ENCODE measurements around the gene NOL4L.

Gene NOL4L

GRCh38 chr20:32448306-32449056, 136.7 kb downstream of the NOL4L start:
- no peak overlapping the region for H3K27ac ChIP-seq (ENCODE audit: low read depth, low read length, poor library complexity, severe bottlenecking)
- no peaks in the 10 kb centered on the region for H3K4me1 ChIP-seq (ENCODE audit: insufficient read depth, low read length, severe bottlenecking)
- no peak overlapping the region for H2AFZ ChIP-seq (ENCODE audit: low read length)
- H3K36me3 ChIP-seq (ENCODE audit: insufficient read depth, low read length) = peaks cover 21% of the 10 kb centered on the region
- H3K4me3 ChIP-seq (ENCODE audit: low read depth, low read length, poor library complexity, severe bottlenecking) = no peak overlapping the region
- no peaks in the 10 kb centered on the region for H3K79me2 ChIP-seq (ENCODE audit: insufficient read depth, low read length)
- H3K4me2 ChIP-seq (ENCODE audit: low read length) = no peak overlapping the region
- TF ChIP-seq, protein P1, sequence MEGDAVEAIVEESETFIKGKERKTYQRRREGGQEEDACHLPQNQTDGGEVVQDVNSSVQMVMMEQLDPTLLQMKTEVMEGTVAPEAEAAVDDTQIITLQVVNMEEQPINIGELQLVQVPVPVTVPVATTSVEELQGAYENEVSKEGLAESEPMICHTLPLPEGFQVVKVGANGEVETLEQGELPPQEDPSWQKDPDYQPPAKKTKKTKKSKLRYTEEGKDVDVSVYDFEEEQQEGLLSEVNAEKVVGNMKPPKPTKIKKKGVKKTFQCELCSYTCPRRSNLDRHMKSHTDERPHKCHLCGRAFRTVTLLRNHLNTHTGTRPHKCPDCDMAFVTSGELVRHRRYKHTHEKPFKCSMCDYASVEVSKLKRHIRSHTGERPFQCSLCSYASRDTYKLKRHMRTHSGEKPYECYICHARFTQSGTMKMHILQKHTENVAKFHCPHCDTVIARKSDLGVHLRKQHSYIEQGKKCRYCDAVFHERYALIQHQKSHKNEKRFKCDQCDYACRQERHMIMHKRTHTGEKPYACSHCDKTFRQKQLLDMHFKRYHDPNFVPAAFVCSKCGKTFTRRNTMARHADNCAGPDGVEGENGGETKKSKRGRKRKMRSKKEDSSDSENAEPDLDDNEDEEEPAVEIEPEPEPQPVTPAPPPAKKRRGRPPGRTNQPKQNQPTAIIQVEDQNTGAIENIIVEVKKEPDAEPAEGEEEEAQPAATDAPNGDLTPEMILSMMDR (IDR thresholded peaks at IDR 0.05; ENCODE audit: low read length) = no peak
- TF ChIP-seq EZH2 (IDR thresholded peaks at IDR 0.05; ENCODE audit: borderline replicate concordance, low read length) = no peak
- H3K9ac ChIP-seq (ENCODE audit: low read length) = no peak overlapping the region
- H3K9me2 ChIP-seq (ENCODE audit: low read depth, low read length) = no peaks in the 10 kb centered on the region
- H3K27me3 ChIP-seq (ENCODE audit: insufficient read depth, low read length) = no peaks in the 10 kb centered on the region
- H3K9me3 ChIP-seq (ENCODE audit: low read length) = no peaks in the 10 kb centered on the region
- H3F3A ChIP-seq (ENCODE audit: insufficient read depth, low read length) = no peaks in the 10 kb centered on the region
- H4K20me1 ChIP-seq (ENCODE audit: insufficient read depth, low read length) = no peaks in the 10 kb centered on the region

- H4K20me1 ChIP-seq (ENCODE audit: insufficient read depth, low read length) = no peaks in the 10 kb centered on the region
- no peak overlapping the region for H3K9ac ChIP-seq (ENCODE audit: low read length)
- no peaks in the 10 kb centered on the region for H3K4me1 ChIP-seq (ENCODE audit: insufficient read depth, low read length, severe bottlenecking)
- no peak overlapping the region for H2AFZ ChIP-seq (ENCODE audit: low read length)
- no peaks in the 10 kb centered on the region for H3K27me3 ChIP-seq (ENCODE audit: insufficient read depth, low read length)
- no peak overlapping the region for H3K4me2 ChIP-seq (ENCODE audit: low read length)
- no peak overlapping the region for H3K27ac ChIP-seq (ENCODE audit: low read depth, low read length, poor library complexity, severe bottlenecking)
- peaks cover 30% of the 10 kb centered on the region for H3K36me3 ChIP-seq (ENCODE audit: insufficient read depth, low read length)
- no peaks in the 10 kb centered on the region for H3K9me2 ChIP-seq (ENCODE audit: low read depth, low read length)
- H3K79me2 ChIP-seq (ENCODE audit: insufficient read depth, low read length) = no peaks in the 10 kb centered on the region
- TF ChIP-seq EZH2 (IDR thresholded peaks at IDR 0.05; ENCODE audit: borderline replicate concordance, low read length) = no peak
- TF ChIP-seq, protein P1 (IDR thresholded peaks at IDR 0.05; ENCODE audit: low read length) = no peak
- H3F3A ChIP-seq (ENCODE audit: insufficient read depth, low read length) = no peaks in the 10 kb centered on the region
- no peak overlapping the region for H3K4me3 ChIP-seq (ENCODE audit: low read depth, low read length, poor library complexity, severe bottlenecking)
- H3K9me3 ChIP-seq (ENCODE audit: low read length) = no peaks in the 10 kb centered on the region
Measured at GRCh38 chr20:32447136-32448027, 137.8 kb downstream of the NOL4L start.

DNA sequence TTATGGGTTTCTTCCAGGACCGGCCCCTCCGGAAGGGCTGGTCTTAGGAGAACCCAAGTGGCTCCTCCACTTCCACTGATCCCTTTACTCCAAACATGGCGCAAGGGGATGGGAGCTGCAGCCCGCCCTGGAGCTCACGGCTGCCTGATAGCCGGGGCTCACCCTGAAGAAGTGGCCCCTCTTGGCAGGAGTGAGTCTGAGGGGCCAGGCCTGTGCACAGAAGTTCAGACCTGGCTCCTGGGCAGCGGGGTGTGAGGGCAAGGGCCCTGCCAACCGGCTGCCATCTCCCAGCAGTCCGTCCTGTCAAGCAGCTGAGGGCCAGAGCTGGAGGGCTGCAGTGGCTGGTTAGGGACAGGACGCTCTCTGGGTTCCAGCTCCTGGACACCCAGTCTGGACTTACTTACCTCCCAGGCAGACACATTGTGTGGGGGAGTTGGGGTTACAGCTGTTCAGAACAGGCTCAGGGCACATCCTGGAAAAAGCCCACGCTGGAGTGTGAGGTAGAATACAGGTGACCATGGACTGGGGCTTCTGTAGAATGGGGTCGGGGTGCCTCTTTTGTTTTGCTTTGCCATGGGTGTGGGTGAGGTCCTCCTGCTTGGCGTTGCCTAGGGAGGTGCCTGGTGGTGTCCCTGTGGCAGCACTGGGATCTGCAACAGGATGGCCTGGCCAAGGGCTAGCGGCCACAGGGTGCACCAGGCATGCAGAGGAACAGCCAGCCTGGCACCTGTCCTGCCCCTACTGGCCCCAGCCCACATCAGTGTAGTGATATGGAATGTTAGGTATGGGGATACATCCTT, 138.6 kb downstream of the NOL4L start:
- TF ChIP-seq, protein P1 (IDR thresholded peaks at IDR 0.05; ENCODE audit: low read length) = no peak
- TF ChIP-seq EZH2 (IDR thresholded peaks at IDR 0.05; ENCODE audit: borderline replicate concordance, low read length) = no peak
- H3K9me3 ChIP-seq (ENCODE audit: low read length) = no peaks in the 10 kb centered on the region
- peaks cover 35% of the 10 kb centered on the region for H3K36me3 ChIP-seq (ENCODE audit: insufficient read depth, low read length)
- no peak overlapping the region for H3K4me2 ChIP-seq (ENCODE audit: low read length)
- H4K20me1 ChIP-seq (ENCODE audit: insufficient read depth, low read length) = no peaks in the 10 kb centered on the region
- no peaks in the 10 kb centered on the region for H3F3A ChIP-seq (ENCODE audit: insufficient read depth, low read length)
- H3K4me3 ChIP-seq (ENCODE audit: low read depth, low read length, poor library complexity, severe bottlenecking) = no peak overlapping the region
- no peaks in the 10 kb centered on the region for H3K27me3 ChIP-seq (ENCODE audit: insufficient read depth, low read length)
- no peaks in the 10 kb centered on the region for H3K4me1 ChIP-seq (ENCODE audit: insufficient read depth, low read length, severe bottlenecking)
- H3K9ac ChIP-seq (ENCODE audit: low read length) = no peak overlapping the region
- no peaks in the 10 kb centered on the region for H3K9me2 ChIP-seq (ENCODE audit: low read depth, low read length)
- no peaks in the 10 kb centered on the region for H3K79me2 ChIP-seq (ENCODE audit: insufficient read depth, low read length)
- H2AFZ ChIP-seq (ENCODE audit: low read length) = no peak overlapping the region
- no peak overlapping the region for H3K27ac ChIP-seq (ENCODE audit: low read depth, low read length, poor library complexity, severe bottlenecking)
